KMS-11 (cell line): ENCODE data around the gene IL24.

Experiments
- H2AFZ ChIP-seq: fragments of 200-600 bp; sonication (generic); 2 replicates; pipeline ENCODE4 v1.6.1; 2016; ENCODE audit warnings: antibody characterized with exemption, mixed run types, low read depth
- H3K27ac ChIP-seq: fragments of 200-600 bp; sonication (generic); 2 replicates; pipeline ENCODE4 v1.6.1; 2016; ENCODE audit warnings: mild to moderate bottlenecking, mixed run types
- H3K27me3 ChIP-seq: fragments of 200-600 bp; sonication (generic); 2 replicates; pipeline ENCODE4 v1.6.1; 2017; ENCODE audit warnings: mild to moderate bottlenecking, low read depth, mixed run types, moderate library complexity; ENCODE audit not compliant: insufficient read depth
- H3K36me3 ChIP-seq: fragments of 200-600 bp; sonication (generic); 2 replicates; pipeline ENCODE4 v1.6.1; 2017; ENCODE audit warnings: mild to moderate bottlenecking, mixed run types; ENCODE audit not compliant: insufficient read depth
- H3K4me1 ChIP-seq: fragments of 200-600 bp; sonication (generic); 2 replicates; pipeline ENCODE4 v1.6.1; 2016; ENCODE audit warnings: mild to moderate bottlenecking, low read depth, mixed run types; ENCODE audit not compliant: poor library complexity, severe bottlenecking
- H3K4me2 ChIP-seq: fragments of 200-600 bp; sonication (generic); 2 replicates; pipeline ENCODE4 v1.7.0; 2016; ENCODE audit warnings: mild to moderate bottlenecking, mixed run types
- H3K4me3 ChIP-seq: fragments of 200-600 bp; sonication (generic); IDR thresholded peaks from 2 replicates; pipeline ENCODE4 v1.6.1; 2017; ENCODE audit warnings: low read depth, low read length, mixed read lengths; ENCODE audit not compliant: insufficient read depth
- H3K79me2 ChIP-seq: fragments of 200-600 bp; sonication (generic); 2 replicates; pipeline ENCODE4 v1.6.1; 2016; ENCODE audit warnings: low read depth, mixed run types; ENCODE audit not compliant: insufficient read depth
- H3K9ac ChIP-seq: fragments of 200-600 bp; sonication (generic); 2 replicates; pipeline ENCODE4 v1.6.1; 2016; ENCODE audit warnings: mild to moderate bottlenecking, mixed run types
- H4K20me1 ChIP-seq: fragments of 200-600 bp; sonication (generic); 2 replicates; pipeline ENCODE4 v1.6.1; 2016; ENCODE audit warnings: mild to moderate bottlenecking, mixed run types; ENCODE audit not compliant: insufficient read depth
- CTCF ChIP-seq: fragments of 200-600 bp; sonication (generic); conservative IDR thresholded peaks from 2 replicates; pipeline ENCODE4 v1.6.1; 2017; ENCODE audit warnings: low read depth, mild to moderate bottlenecking, antibody characterized with exemption, low read length, moderate library complexity, mixed read lengths

IL24 gene

GRCh38 chr1:206930210-206930798, 33.1 kb downstream of the IL24 start:
- no peaks in the 10 kb centered on the region for H4K20me1 ChIP-seq
- no peaks in the 10 kb centered on the region for H3K36me3 ChIP-seq
- H3K9ac ChIP-seq: no peak overlapping the region
- no peak overlapping the region for H2AFZ ChIP-seq
- H3K4me1 ChIP-seq: no peaks in the 10 kb centered on the region
- no peak overlapping the region for H3K27ac ChIP-seq
- no peak overlapping the region for H3K4me3 ChIP-seq
- no peaks in the 10 kb centered on the region for H3K27me3 ChIP-seq
- no peaks in the 10 kb centered on the region for H3K79me2 ChIP-seq
- no peak overlapping the region for H3K4me2 ChIP-seq
- TF ChIP-seq CTCF: no peak

- Histone ChIP-seq H2AFZ (no peak overlapping the region), H3K27ac (no peak overlapping the region), H3K27me3 (no peaks in the 10 kb centered on the region), H3K9ac (no peak overlapping the region), H3K4me1 (no peaks in the 10 kb centered on the region), H4K20me1 (no peaks in the 10 kb centered on the region), H3K4me3 (no peak overlapping the region), H3K36me3 (no peaks in the 10 kb centered on the region), H3K79me2 (no peaks in the 10 kb centered on the region), H3K4me2 (no peak overlapping the region)
- TF ChIP-seq CTCF: no peak
Observed at GRCh38 chr1:206931709-206932108, 34.5 kb downstream of the IL24 start.

- no peaks in the 10 kb centered on the region for H3K36me3 ChIP-seq
- H4K20me1 ChIP-seq: no peaks in the 10 kb centered on the region
- TF ChIP-seq CTCF: no peak
- H3K27me3 ChIP-seq: no peaks in the 10 kb centered on the region
- H3K4me3 ChIP-seq: no peak overlapping the region
- no peaks in the 10 kb centered on the region for H3K4me1 ChIP-seq
- H3K9ac ChIP-seq: no peak overlapping the region
- no peak overlapping the region for H3K27ac ChIP-seq
- H3K79me2 ChIP-seq: no peaks in the 10 kb centered on the region
- no peak overlapping the region for H3K4me2 ChIP-seq
- no peak overlapping the region for H2AFZ ChIP-seq
Observed at GRCh38 chr1:206932177-206932576, 34.9 kb downstream of the IL24 start.

GRCh38 chr1:206933333-206933945, 36.2 kb downstream of the IL24 start:
- H3K4me2 ChIP-seq: no peak overlapping the region
- no peak overlapping the region for H3K4me3 ChIP-seq
- no peak overlapping the region for H2AFZ ChIP-seq
- no peaks in the 10 kb centered on the region for H3K4me1 ChIP-seq
- no peaks in the 10 kb centered on the region for H4K20me1 ChIP-seq
- H3K9ac ChIP-seq: no peak overlapping the region
- no peaks in the 10 kb centered on the region for H3K27me3 ChIP-seq
- peak; percentile 86 for TF ChIP-seq CTCF
- H3K36me3 ChIP-seq: no peaks in the 10 kb centered on the region
- H3K27ac ChIP-seq: no peak overlapping the region
- H3K79me2 ChIP-seq: no peaks in the 10 kb centered on the region
